Stimulated activated CD4-positive, alpha-beta T cell treated with anti-CD3 and anti-CD28 coated beads, Interleukin-1b, Interleukin-23, amount 100 ng/mL, for 1 hour (primary cell): ENCODE results near the gene ISY1.

ENCODE experiments used
- DNase-seq, 2 donors: peaks; one replicate each; pipeline ENCODE4 v3.0.0-alpha.2; 2020; ENCODE audit warnings: low read depth in 2 of 2

Gene ISY1

GRCh38 chr3:129087138-129087702, 73.6 kb downstream of the ISY1 start:
- no peak for DNase-seq

- DNase-seq: no peak
Measured at GRCh38 chr3:129085818-129086217, 75.0 kb downstream of the ISY1 start.

GRCh38 chr3:129085165-129085715, 75.6 kb downstream of the ISY1 start:
- no peak for DNase-seq

- DNase-seq: no peak
Measured at GRCh38 chr3:129084501-129084900, 76.4 kb downstream of the ISY1 start.

- DNase-seq: no peak
Measured at GRCh38 chr3:129082026-129082425, 78.8 kb downstream of the ISY1 start.

GRCh38 chr3:129081503-129081902, 79.4 kb downstream of the ISY1 start:
- DNase-seq: no peak

- no peak for DNase-seq
Measured at GRCh38 chr3:129078510-129078909, 82.4 kb downstream of the ISY1 start.
